Ascending aorta (tissue), 2 donors: ENCODE results near the gene ADD3. TPM values are rescaled to one million over a fixed set of nuclear protein-coding genes. Genes with fewer than 3 reads are reported as not detected.
A peak's percentile ranks its signal among the peaks of the same experiment; 100 is the strongest.

Source experiments
- DNase-seq, 2 donors: peaks; one replicate each; pipeline ENCODE4 v3.0.0-alpha.2; 2019; ENCODE audit warnings: low spot score in 2 of 2
- H3K27ac ChIP-seq, 2 donors: fragments of 200-600 bp; sonication (generic); one replicate each; pipeline ENCODE4 v1.5.1; 2016 to 2017; ENCODE audit warnings: mild to moderate bottlenecking in 1 of 2
- H3K27me3 ChIP-seq: fragments of 200-600 bp; sonication (generic); one replicate; pipeline ENCODE4 v1.5.1; 2017
- H3K36me3 ChIP-seq, 2 donors: fragments of 200-600 bp; sonication (generic); one replicate each; pipeline ENCODE4 v1.5.1; 2016
- H3K4me1 ChIP-seq, 2 donors: fragments of 200-600 bp; sonication (generic); one replicate each; pipeline ENCODE4 v1.5.1; 2016 to 2017; ENCODE audit warnings: mild to moderate bottlenecking in 1 of 2
- H3K4me3 ChIP-seq, 2 donors: fragments of 200-600 bp; sonication (generic); one replicate each; pipeline ENCODE4 v1.5.1; 2016 to 2017; ENCODE audit warnings: mild to moderate bottlenecking in 1 of 2
- H3K9me3 ChIP-seq, 2 donors: fragments of 200-600 bp; sonication (generic); one replicate each; pipeline ENCODE4 v1.5.1; 2016
- intact Hi-C: fragments of 100-400 bp; cut with DNase I; formaldehyde crosslinking; loops from one replicate; pipeline ENCODE4 v1.15.1; 2023
- total RNA-seq: library from RNA; depleted of rRNA; stranded (reverse); fragments of >200 nt; gene quantifications from one replicate; pipeline ENCODE4 v1.1.0, GENCODE V29; 2016
- TF ChIP-seq, protein P1 (sequence below), 3 experiments: fragments of 200-600 bp in 2 of 3; fragments of 450-650 bp in 1 of 3; sonication (generic) in 2 of 3; IDR thresholded peaks; one replicate each; pipeline ENCODE4 v1.5.1; 2016 to 2019; ENCODE audit warnings: antibody characterized with exemption in 3 of 3, mild to moderate bottlenecking in 1 of 3, moderate library complexity in 1 of 3

Gene ADD3
- total RNA-seq, 1 donor from 2014 or later = 93.0 TPM

DNA sequence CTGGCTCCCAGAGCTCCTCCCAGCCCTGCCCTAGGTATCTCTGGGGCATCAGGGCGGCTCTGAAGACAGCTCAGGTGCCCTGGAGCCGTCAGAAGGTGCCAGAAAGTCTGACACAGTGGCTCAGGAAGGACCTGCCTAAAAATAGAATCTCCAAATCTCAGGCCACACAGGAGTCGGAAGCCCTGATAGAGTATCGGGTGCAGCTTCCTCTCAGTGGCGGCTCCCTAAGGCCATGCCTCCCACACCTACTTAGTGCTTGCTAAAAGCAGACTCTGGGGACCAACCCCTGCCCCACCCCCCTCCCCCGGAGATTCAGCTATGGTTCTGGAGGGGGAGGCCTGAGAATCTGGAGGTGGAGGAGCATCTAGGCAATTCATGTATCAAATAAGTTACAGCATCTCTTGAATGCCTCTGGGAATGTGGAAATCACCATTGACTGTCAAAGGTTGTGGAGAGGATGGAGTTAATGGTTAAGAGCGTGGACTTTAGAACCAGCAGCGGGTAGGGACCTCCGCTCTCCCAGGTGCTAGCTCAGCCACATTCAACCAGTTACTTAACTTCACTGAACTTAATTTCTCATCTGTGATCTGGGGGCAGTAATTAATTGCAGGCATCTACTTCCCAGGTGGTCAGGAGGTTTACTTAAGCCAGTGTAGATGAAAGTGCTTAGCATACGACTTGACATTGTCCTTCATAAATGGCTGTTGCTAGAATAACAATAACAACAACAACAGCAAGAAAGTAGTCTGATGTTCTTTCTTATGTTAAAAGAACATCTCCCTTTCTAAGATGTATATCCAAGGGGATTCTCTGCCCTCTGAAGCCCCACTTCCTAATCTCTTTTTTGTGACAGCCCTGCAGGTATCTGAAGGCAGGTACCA, 161.1 kb downstream of the ADD3 start:
- TF ChIP-seq, protein P1, sequence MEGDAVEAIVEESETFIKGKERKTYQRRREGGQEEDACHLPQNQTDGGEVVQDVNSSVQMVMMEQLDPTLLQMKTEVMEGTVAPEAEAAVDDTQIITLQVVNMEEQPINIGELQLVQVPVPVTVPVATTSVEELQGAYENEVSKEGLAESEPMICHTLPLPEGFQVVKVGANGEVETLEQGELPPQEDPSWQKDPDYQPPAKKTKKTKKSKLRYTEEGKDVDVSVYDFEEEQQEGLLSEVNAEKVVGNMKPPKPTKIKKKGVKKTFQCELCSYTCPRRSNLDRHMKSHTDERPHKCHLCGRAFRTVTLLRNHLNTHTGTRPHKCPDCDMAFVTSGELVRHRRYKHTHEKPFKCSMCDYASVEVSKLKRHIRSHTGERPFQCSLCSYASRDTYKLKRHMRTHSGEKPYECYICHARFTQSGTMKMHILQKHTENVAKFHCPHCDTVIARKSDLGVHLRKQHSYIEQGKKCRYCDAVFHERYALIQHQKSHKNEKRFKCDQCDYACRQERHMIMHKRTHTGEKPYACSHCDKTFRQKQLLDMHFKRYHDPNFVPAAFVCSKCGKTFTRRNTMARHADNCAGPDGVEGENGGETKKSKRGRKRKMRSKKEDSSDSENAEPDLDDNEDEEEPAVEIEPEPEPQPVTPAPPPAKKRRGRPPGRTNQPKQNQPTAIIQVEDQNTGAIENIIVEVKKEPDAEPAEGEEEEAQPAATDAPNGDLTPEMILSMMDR (IDR thresholded peaks at IDR 0.05) = no peak
- Histone ChIP-seq H3K27ac (no peak overlapping the region), H3K9me3 (no peaks in the 10 kb centered on the region), H3K4me3 (peak overlapping the region in 1 of 2 donors; percentile 10), H3K36me3 (no peaks in the 10 kb centered on the region), H3K4me1 (peaks cover 0 to 9% of the 10 kb centered on the region in 2 donors), H3K27me3 (no peaks in the 10 kb centered on the region)
- intact Hi-C loops = no loop called here
- no peak for DNase-seq

DNA sequence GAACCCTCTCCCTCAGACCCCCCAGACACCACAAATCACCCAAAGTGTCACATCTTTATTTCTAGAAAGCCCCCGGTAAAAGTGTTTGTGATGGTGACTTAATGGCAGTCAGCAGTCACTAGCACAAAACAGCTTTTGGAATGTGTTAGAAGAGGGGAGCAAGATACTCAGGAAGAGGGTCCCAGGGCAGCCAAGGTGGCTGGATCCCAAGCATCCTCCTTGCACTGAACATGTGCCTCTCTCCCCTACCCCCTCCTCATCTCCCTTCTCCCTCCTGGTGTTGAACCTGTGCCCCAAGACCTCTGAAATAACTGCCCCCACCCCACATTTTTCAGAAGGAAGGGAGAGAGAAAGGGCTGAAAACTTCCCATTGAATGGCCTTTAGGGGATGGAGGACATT, 161.8 kb downstream of the ADD3 start:
- H3K4me1 ChIP-seq = peaks cover 0 to 9% of the 10 kb centered on the region in 2 donors
- intact Hi-C loops = no loop called here
- H3K27me3 ChIP-seq = no peaks in the 10 kb centered on the region
- no peak for DNase-seq
- H3K4me3 ChIP-seq = no peak overlapping the region
- no peaks in the 10 kb centered on the region for H3K36me3 ChIP-seq
- TF ChIP-seq, protein P1 (IDR thresholded peaks at IDR 0.05) = no peak
- no peak overlapping the region for H3K27ac ChIP-seq
- H3K9me3 ChIP-seq = no peaks in the 10 kb centered on the region

DNA sequence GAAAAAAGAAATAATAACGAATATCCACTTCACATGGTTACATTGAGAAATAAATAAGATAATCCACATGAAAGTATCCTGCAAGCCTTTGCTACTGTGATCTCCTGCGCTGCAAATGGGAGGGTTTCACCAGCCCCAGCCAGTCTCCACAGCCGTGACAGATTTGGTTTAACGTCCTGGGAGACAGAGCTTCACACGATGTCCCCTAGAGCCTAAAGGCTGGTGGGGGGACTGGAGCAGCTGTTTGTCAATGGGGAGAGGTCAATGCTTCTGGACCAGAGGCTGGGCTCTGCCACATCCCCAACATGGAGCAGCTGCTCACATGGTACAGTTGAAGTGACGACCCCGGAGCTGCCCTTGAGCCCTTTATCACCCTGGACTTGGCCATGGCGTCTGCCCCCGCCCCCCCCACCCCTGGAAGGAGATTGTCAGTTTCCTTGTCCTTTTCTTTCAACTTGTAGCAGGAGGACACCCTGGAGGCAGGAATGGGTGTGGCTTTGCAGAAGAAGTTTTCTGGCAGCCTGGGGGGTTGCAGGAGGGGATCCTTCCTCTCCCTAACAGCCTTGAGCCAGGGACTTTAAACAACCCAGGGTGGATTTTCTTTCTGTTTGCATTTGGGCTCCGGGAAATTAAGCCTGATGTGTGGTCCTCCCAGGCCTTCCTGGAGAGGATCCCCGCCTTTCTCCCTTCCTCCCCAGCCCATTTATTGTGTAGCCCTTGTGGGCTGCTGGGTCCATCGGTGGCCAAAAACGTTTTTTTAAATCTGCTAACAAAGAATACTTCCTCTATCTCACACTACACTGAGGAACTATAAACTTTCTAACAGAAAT, 162.6 kb downstream of the ADD3 start:
- no peak overlapping the region for H3K4me3 ChIP-seq
- intact Hi-C loops = no loop called here
- H3K27me3 ChIP-seq = no peaks in the 10 kb centered on the region
- H3K9me3 ChIP-seq = no peaks in the 10 kb centered on the region
- no peaks in the 10 kb centered on the region for H3K36me3 ChIP-seq
- TF ChIP-seq, protein P1 (IDR thresholded peaks at IDR 0.05) = no peak
- peaks cover 0 to 9% of the 10 kb centered on the region in 2 donors for H3K4me1 ChIP-seq
- no peak for DNase-seq
- no peak overlapping the region for H3K27ac ChIP-seq

DNA sequence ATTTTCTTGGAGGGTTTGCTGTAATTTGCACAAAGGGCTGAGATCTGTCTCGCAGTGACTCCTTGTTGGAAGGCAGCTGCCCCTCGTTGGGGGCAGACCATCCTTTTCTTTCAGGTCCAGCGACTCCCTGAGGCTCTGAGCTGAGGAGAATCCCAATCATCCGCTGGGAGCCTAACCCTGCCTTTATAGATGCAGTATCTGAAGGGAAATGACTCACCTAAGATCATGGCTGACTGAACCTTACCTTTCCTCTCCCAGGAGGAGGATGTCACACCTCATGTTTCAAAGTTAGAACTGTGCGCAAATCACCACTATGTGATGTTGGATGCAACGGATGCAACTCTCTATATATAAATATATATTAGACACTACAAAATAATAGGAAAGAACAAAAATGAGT, 163.2 kb downstream of the ADD3 start:
- intact Hi-C loops = no loop called here
- no peak for DNase-seq
- peaks cover 0 to 9% of the 10 kb centered on the region in 2 donors for H3K4me1 ChIP-seq

DNA sequence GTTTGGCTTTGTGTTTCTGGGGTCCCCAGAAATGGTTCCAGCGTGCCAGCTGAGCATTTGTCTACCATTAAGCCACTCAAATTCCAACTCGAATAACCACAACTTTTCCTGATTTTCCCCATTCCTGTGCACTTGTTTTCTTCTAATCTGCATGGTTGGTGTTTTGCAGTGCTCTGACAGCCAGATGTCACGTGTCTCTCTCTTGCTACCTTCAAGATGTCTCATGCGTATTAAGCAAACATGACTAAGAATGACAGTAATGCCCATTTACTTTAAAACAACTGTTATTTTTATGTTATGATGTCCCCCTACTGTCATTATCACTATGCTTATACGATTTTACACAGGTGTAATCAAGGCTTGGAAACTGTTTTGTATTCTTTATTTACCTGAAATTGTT, 164.4 kb downstream of the ADD3 start:
- no peak overlapping the region for H3K4me3 ChIP-seq
- H3K4me1 ChIP-seq = peaks cover 0 to 9% of the 10 kb centered on the region in 2 donors
- H3K27ac ChIP-seq = no peak overlapping the region
- DNase-seq = no peak
- no peaks in the 10 kb centered on the region for H3K36me3 ChIP-seq
- no peaks in the 10 kb centered on the region for H3K27me3 ChIP-seq
- TF ChIP-seq, protein P1 (IDR thresholded peaks at IDR 0.05) = no peak
- no peaks in the 10 kb centered on the region for H3K9me3 ChIP-seq
- intact Hi-C loops = no loop called here

More for the DNA sequence above, 163.2 kb downstream of the ADD3 start:
- TF ChIP-seq, protein P1 (IDR thresholded peaks at IDR 0.05) = no peak
- Histone ChIP-seq H3K9me3 (no peaks in the 10 kb centered on the region), H3K4me3 (no peak overlapping the region), H3K27me3 (no peaks in the 10 kb centered on the region), H3K27ac (no peak overlapping the region), H3K36me3 (no peaks in the 10 kb centered on the region)
